HepG2 (cell line): Measurements from ENCODE around the gene RPRD2. TPM values are rescaled to one million over a fixed set of nuclear protein-coding genes. Genes with fewer than 3 reads are reported as not detected.

Source experiments
- ARID4A ChIP-seq: sonication (generic); formaldehyde crosslinking; IDR thresholded peaks from 2 replicates; pipeline ENCODE4 v1.5.0; 2020; ENCODE audit warnings: mild to moderate bottlenecking, missing genetic modification reagents, borderline replicate concordance
- BRD4 ChIP-seq: sonication (generic); formaldehyde crosslinking; IDR thresholded peaks from 2 replicates; pipeline ENCODE4 v1.4.0; 2020; ENCODE audit warnings: missing genetic modification reagents
- BRF2 ChIP-seq: sonication (generic); formaldehyde crosslinking; IDR thresholded peaks from 2 replicates; pipeline ENCODE4 v1.8.1; 2022; ENCODE audit warnings: mild to moderate bottlenecking, missing genetic modification reagents
- FOSL2 ChIP-seq: sonication (generic); formaldehyde crosslinking; IDR thresholded peaks from 2 replicates; pipeline ENCODE4 v1.4.0; 2020; ENCODE audit warnings: missing genetic modification reagents
- FOXM1 ChIP-seq: sonication (generic); formaldehyde crosslinking; IDR thresholded peaks from 2 replicates; pipeline ENCODE4 v1.5.0; 2020; ENCODE audit warnings: missing genetic modification reagents
- GATA4 ChIP-seq: sonication (generic); IDR thresholded peaks from 2 replicates; pipeline ENCODE4 v1.6.1; 2016; ENCODE audit warnings: antibody characterized with exemption, low read depth, borderline replicate concordance
- GATAD1 ChIP-seq: IDR thresholded peaks from 2 replicates; pipeline ENCODE4 v1.6.1; 2016; ENCODE audit warnings: missing genetic modification reagents, missing compliant biosample characterization
- GATAD2A ChIP-seq: IDR thresholded peaks from 2 replicates; pipeline ENCODE4 v1.6.1; 2016
- MEIS2 ChIP-seq: sonication (generic); formaldehyde crosslinking; IDR thresholded peaks from 2 replicates; pipeline ENCODE4 v1.9.0; 2021; ENCODE audit warnings: mild to moderate bottlenecking, missing genetic modification reagents
- MTF1 ChIP-seq: sonication (generic); formaldehyde crosslinking; IDR thresholded peaks from 2 replicates; pipeline ENCODE4 v1.5.0; 2020; ENCODE audit warnings: missing genetic modification reagents
- NFKBIZ ChIP-seq: IDR thresholded peaks from 2 replicates; pipeline ENCODE4 v1.6.1; 2018; ENCODE audit warnings: missing genetic modification reagents, missing compliant biosample characterization
- SETDB1 ChIP-seq: sonication (generic); formaldehyde crosslinking; IDR thresholded peaks from 2 replicates; pipeline ENCODE4 v1.5.1; 2020; ENCODE audit warnings: missing genetic modification reagents, mild to moderate bottlenecking, borderline replicate concordance
- SIX4 ChIP-seq: sonication (generic); formaldehyde crosslinking; IDR thresholded peaks from 2 replicates; pipeline ENCODE4 v1.4.0; 2020; ENCODE audit warnings: missing genetic modification reagents
- SYNCRIP ChIP-seq: fragments of 200-400 bp; formaldehyde crosslinking; IDR thresholded peaks from 2 replicates; pipeline ENCODE4 v1.6.1; 2018; ENCODE audit warnings: mild to moderate bottlenecking, low read depth, low read length; ENCODE audit not compliant: insufficient read depth
- TOPORS ChIP-seq: sonication (generic); formaldehyde crosslinking; IDR thresholded peaks from 2 replicates; pipeline ENCODE4 v1.8.0; 2023; ENCODE audit warnings: mild to moderate bottlenecking, missing genetic modification reagents
- ZC3H13 ChIP-seq: sonication (generic); formaldehyde crosslinking; IDR thresholded peaks from 2 replicates; pipeline ENCODE4 v1.8.1; 2023; ENCODE audit warnings: mild to moderate bottlenecking, missing genetic modification reagents, moderate library complexity
- ZNF138 ChIP-seq: sonication (generic); formaldehyde crosslinking; IDR thresholded peaks from 2 replicates; pipeline ENCODE4 v1.5.0; 2020; ENCODE audit warnings: mild to moderate bottlenecking, low read depth, missing genetic modification reagents
- ZNF263 ChIP-seq: sonication (generic); formaldehyde crosslinking; IDR thresholded peaks from 2 replicates; pipeline ENCODE4 v1.4.0; 2020; ENCODE audit warnings: missing genetic modification reagents
- ZNF264 ChIP-seq: sonication (generic); formaldehyde crosslinking; IDR thresholded peaks from 2 replicates; pipeline ENCODE4 v1.4.0; 2020; ENCODE audit warnings: missing genetic modification reagents
- ZNF605 ChIP-seq: sonication (generic); formaldehyde crosslinking; IDR thresholded peaks from 2 replicates; pipeline ENCODE4 v1.8.0; 2022; ENCODE audit warnings: mild to moderate bottlenecking, missing genetic modification reagents
- polyA plus RNA-seq, 8 experiments: library from polyadenylated mRNA; depleted of rRNA in 3 of 8; stranded (reverse) in 7 of 8; unstranded in 1 of 8; fragments of >200 nt; fragmentation: Illumina TruSeq in 4 of 8; extraction: Trizol in 4 of 8; gene quantifications; 2 replicates each; pipeline versions ENCODE4 v1.2.1 to v1.2.3, GENCODE V29; 2011 to 2016; ENCODE audit warnings: low read depth in 4 of 8, missing spikeins in 1 of 8, mixed read lengths in 1 of 8; ENCODE audit not compliant: insufficient read depth in 1 of 8
- total RNA-seq, 5 experiments: library from RNA; depleted of rRNA; stranded (reverse); fragments of >200 nt; fragmentation: Illumina TruSeq; extraction: Trizol; gene quantifications; 2 replicates each; pipeline ENCODE4 v1.2.3, GENCODE V29; 2016; ENCODE audit warnings: low read depth in 1 of 5
- TF ChIP-seq, protein P1 (sequence below): sonication (generic); formaldehyde crosslinking; IDR thresholded peaks from 2 replicates; pipeline ENCODE4 v1.8.1; 2023; ENCODE audit warnings: mild to moderate bottlenecking, missing genetic modification reagents, borderline replicate concordance
- TF ChIP-seq, protein P2 (sequence below): sonication (generic); formaldehyde crosslinking; IDR thresholded peaks from 2 replicates; pipeline ENCODE4 v1.5.1; 2020; ENCODE audit warnings: missing genetic modification reagents, mild to moderate bottlenecking, borderline replicate concordance
- TF ChIP-seq, protein P3 (sequence below): sonication (generic); formaldehyde crosslinking; IDR thresholded peaks from 2 replicates; pipeline ENCODE4 v1.8.1; 2023; ENCODE audit warnings: missing genetic modification reagents, inconsistent platforms, borderline replicate concordance

Gene RPRD2
- total and polyA plus RNA-seq, 2 of the 13 experiments (the other 11 are each of a cell fraction or from before 2014, with no cell fraction given): 8.0 to 8.9 TPM

DNA sequence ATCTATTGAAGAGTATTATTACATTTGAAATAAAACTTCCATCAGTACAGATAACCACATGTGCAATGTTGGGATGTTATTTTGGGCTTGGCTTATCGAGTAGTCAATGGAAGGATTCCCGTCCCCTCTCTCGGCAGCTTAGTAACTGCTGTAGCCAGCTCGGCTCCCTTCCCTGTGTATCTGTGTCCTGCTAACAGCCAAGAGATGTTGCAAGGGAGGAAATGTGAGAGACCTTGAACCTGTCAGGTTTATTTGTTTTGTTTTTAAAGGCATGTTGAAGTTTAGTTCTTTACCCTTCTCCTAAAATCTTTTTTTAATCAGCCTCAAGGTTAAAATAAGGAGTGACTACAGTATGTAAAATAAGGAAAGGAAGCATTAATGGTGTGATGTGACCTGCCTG, 109.7 kb downstream of the RPRD2 start (continued):
- TF ChIP-seq ARID4A (CRISPR knock-in tag) (peak; percentile 32; the same call in 1 of the 2 replicates), GATAD1 (0 out of 2 replicates have a peak, but pooled peaks have one; percentile 25), FOXM1 (CRISPR knock-in tag) (no peak), ZNF138 (CRISPR knock-in tag) (no peak), SIX4 (CRISPR knock-in tag) (peak; percentile 42; the same call in 1 of the 2 replicates), ZNF264 (CRISPR knock-in tag) (peak; percentile 75; the same call in 1 of the 2 replicates), BRD4 (CRISPR knock-in tag) (no peak), SETDB1 (CRISPR knock-in tag) (no peak), GATAD2A (peak; percentile 95), ZNF263 (CRISPR knock-in tag) (no peak), TOPORS (CRISPR knock-in tag) (no peak), SYNCRIP (no peak), FOSL2 (CRISPR knock-in tag) (peak; percentile 61), NFKBIZ (CRISPR knock-in tag) (0 out of 2 replicates have a peak, but pooled peaks have one; percentile 56), ZNF605 (no peak), BRF2 (CRISPR knock-in tag) (no peak), ZC3H13 (CRISPR knock-in tag) (no peak), GATA4 (peak; percentile 36; the same call in 1 of the 2 replicates), MEIS2 (CRISPR knock-in tag) (peak; percentile 87; the same call in 1 of the 2 replicates), MTF1 (CRISPR knock-in tag) (no peak)
- TF ChIP-seq, protein P1, sequence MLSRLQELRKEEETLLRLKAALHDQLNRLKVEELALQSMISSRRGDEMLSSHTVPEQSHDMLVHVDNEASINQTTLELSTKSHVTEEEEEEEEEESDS (CRISPR knock-in tag): no peak
- TF ChIP-seq, protein P2, sequence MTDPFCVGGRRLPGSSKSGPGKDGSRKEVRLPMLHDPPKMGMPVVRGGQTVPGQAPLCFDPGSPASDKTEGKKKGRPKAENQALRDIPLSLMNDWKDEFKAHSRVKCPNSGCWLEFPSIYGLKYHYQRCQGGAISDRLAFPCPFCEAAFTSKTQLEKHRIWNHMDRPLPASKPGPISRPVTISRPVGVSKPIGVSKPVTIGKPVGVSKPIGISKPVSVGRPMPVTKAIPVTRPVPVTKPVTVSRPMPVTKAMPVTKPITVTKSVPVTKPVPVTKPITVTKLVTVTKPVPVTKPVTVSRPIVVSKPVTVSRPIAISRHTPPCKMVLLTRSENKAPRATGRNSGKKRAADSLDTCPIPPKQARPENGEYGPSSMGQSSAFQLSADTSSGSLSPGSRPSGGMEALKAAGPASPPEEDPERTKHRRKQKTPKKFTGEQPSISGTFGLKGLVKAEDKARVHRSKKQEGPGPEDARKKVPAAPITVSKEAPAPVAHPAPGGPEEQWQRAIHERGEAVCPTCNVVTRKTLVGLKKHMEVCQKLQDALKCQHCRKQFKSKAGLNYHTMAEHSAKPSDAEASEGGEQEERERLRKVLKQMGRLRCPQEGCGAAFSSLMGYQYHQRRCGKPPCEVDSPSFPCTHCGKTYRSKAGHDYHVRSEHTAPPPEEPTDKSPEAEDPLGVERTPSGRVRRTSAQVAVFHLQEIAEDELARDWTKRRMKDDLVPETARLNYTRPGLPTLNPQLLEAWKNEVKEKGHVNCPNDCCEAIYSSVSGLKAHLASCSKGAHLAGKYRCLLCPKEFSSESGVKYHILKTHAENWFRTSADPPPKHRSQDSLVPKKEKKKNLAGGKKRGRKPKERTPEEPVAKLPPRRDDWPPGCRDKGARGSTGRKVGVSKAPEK (CRISPR knock-in tag): no peak
- TF ChIP-seq, protein P3, sequence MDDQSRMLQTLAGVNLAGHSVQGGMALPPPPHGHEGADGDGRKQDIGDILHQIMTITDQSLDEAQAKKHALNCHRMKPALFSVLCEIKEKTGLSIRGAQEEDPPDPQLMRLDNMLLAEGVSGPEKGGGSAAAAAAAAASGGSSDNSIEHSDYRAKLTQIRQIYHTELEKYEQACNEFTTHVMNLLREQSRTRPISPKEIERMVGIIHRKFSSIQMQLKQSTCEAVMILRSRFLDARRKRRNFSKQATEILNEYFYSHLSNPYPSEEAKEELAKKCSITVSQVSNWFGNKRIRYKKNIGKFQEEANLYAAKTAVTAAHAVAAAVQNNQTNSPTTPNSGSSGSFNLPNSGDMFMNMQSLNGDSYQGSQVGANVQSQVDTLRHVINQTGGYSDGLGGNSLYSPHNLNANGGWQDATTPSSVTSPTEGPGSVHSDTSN: no peak
